Right lobe of liver (tissue), 4 donors: ENCODE data around the gene UTP14A.

Experiments used
- POLR2A ChIP-seq: fragments of 450-650 bp; IDR thresholded peaks from one replicate; pipeline ENCODE4 v1.6.1; 2017; ENCODE audit warnings: antibody characterized with exemption, mild to moderate bottlenecking
- TF ChIP-seq, protein P1 (sequence below), 4 donors: fragments of 200-600 bp in 3 of 4; fragments of 450-650 bp in 1 of 4; IDR thresholded peaks; one replicate each; pipeline versions ENCODE4 v1.5.1 to v1.8.0; 2016 to 2022; ENCODE audit warnings: antibody characterized with exemption in 4 of 4, mild to moderate bottlenecking in 2 of 4
- donor health status: DM: no; HTN: no; CAD: no.
- donor health status: DM: no; HTN: no; CAD: no.
- donor health status: DM: no; HTN: yes; CAD: no.

DNA sequence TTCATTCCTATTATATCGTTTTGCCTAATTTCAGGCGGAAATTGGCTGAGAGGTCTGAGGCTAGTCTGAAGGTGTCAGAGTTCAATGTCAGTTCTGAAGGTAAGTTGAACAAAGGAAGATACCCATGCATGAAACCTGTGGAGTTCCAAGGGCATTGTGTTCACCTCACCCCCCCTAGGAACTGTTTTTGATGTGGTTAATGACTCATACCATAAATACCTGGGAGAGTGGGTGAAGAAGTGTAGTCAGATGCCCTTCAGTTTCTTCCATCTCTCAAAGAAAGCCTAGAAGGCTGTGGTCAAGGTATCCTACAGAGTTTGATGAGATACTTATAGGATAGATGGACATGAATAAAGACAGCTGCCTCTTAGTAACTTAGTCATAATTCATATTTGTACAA lies 2.7 kb downstream of the UTP14A start:
- TF ChIP-seq, protein P1, sequence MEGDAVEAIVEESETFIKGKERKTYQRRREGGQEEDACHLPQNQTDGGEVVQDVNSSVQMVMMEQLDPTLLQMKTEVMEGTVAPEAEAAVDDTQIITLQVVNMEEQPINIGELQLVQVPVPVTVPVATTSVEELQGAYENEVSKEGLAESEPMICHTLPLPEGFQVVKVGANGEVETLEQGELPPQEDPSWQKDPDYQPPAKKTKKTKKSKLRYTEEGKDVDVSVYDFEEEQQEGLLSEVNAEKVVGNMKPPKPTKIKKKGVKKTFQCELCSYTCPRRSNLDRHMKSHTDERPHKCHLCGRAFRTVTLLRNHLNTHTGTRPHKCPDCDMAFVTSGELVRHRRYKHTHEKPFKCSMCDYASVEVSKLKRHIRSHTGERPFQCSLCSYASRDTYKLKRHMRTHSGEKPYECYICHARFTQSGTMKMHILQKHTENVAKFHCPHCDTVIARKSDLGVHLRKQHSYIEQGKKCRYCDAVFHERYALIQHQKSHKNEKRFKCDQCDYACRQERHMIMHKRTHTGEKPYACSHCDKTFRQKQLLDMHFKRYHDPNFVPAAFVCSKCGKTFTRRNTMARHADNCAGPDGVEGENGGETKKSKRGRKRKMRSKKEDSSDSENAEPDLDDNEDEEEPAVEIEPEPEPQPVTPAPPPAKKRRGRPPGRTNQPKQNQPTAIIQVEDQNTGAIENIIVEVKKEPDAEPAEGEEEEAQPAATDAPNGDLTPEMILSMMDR (IDR thresholded peaks at IDR 0.05): no peak
- no peak for TF ChIP-seq POLR2A
